NCI-H2081 treated with DMSO at 0.1 percent for 48 hours (cell line): Measurements from ENCODE around the gene UTS2R.
"Not testable (repeated sequence)": the region's sequence is repeated elsewhere in the genome, so short reads cannot be mapped to it uniquely, and the experiment has no call there.

Source experiments
- DNase-seq: peaks from one replicate; lab custom pipeline; 2025; lab: John Stamatoyannopoulos, UW

Gene UTS2R

DNA sequence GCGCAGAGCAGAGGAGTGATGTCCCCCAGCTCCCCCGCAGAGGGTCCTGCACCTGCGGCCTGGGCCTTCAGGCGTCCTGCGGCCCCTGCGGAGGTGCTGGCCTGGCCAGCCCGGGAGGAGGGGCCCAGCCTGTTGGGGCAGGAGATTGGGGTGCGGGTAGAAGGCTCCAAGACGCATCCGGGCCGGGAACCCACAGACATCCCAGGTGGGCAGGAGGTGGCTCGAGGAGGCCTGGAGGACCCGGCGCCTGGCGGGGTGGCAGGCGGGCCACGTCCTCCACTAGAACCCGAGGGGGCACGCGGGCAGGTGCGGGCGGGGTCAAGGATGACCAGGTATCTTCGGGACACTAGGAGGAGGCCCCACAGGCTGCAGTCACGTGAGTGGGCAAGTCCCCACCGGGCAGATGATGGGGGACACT lies 37.4 kb upstream of the UTS2R start:
- DNase-seq: no peak

GRCh38 chr17:82334622-82335394 lies 36.8 kb upstream of the UTS2R start:
- no peak for DNase-seq

DNA sequence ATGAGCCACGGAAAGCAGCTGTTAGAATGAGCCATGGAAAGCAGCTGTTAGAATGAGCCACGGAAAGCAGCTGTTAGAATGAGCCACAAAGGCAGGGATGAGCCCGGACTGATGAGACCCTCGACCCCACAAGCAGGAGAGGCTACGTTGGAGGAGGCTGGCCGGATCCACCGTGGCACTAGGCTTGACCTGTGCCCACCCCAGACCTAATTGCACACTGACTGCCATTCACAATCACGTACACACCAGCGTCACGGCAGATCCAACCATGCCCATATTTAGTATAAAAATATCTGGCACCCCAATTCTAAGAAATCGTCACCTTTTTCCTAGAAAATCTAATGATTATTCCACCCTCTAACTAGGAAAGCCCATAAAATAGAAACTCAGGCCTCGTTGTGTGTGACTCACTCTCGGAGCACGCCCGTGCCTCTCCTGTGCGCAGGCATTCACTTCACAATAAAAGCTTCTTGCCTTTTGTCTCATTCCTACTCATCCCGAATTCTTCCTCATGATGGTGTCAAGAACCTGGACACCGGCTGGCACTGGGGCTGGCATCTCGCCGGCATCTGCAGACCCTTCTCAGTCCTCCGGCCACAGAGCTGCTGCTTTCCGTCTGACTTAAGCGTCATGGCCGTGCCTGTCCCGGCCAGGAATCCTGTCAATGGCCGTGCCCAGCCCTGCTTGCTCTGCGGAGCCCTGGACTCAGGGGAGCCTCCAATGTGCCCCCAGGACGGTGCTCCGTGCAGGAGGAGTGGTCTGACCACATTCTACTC lies 32.5 kb upstream of the UTS2R start:
- no peak for DNase-seq

DNA sequence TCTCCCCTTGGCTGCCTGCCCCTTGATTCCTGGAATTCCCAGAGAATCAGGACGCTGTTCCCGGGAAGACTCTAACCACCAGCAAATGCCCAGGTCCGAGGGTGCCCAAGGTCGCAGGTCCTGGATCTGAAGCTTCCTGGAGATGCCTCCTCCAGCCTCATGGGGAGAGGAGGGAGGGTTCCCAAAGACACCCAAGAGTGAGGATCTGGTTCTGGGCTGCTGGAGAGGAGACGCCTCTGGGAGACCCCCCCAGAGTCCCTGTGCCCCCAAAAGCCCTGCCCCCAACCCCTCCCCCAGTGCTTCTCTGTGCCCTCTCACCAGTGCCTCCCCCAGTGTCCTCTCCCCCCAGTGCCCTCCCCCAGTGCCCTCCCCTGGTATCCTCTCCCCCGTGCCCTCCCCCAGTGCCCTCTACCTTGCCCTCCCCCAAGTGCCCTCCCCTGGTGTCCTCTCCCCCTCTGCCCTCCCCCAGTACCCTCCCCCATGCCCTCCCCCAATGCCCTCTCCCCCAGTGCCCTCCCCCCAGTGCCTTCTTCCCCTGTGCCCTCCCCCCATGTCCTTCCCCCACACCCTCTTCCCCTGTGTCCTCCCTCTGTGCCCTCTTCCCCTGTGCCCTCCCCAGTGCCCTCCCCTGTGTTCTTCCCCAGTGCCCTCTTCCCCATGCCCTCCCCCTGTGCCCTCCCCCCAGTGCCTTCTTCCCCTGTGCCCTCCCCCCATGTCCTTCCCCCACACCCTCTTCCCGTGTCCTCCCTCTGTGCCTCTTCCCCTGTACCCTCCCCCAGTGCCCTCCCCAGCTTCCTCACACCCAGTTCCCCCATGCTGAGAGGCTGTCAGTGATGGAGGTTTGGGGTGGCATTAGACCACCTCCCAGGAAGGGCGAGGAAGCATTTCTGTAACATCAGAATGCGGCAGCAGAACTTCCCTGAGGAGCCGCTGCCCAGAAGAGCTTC lies 31.7 kb upstream of the UTS2R start:
- DNase-seq: no peak

DNA sequence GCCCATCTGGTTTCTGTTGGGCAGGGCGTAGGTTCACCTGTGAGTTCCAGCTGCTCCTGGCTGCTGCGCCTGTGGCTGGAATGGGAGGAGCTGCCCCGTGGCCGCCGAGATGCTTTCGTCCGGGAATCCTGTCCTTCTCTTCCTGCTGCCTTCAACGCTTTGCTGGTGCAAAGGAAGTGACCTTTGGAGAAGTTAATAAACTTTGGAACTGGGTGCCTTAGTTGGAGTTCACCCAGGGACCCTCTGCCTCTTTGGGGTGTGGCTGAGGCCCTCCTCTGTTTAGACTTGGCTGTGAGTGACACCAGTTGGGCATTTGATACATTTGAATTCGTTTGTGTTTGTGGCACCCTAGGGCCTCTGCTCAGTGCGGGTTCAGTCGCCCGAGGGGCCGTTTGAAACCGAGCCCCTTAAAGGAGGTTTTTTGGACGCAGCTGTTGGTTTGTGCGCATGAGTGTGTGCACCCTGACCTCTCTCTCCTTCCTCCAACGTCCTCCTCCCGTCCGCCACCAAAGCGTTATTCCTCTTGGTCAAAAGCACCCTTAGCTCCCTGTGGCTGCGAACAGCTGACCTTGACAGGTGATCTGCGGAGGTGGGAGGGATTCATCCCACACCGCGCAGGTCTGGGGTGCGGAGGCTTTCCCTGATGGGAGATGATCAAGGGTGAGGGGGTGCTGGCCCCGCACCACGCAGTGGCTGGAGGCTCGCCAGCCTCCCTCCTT lies 29.0 kb upstream of the UTS2R start:
- DNase-seq: no peak

DNA sequence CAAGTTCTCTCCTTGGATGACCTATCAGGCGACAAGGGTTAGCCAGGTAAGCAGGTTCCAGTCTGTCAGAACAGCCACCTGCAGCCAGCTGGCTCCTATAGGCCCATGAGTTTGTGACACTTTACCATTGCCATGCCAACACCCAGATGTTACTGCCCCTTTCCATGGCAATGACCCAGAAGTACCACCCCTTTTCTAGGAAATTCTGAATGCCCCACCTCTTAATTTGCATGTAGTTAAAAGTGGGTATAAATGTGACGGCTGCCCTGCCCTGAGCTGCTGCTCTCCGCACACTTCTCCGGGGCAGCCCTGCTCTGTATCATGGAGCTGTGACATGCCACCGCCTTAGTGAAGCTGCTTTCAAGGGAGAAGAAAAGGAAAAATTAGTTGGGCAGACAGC lies 28.0 kb upstream of the UTS2R start:
- DNase-seq: no peak

GRCh38 chr17:82344175-82344907 lies 27.2 kb upstream of the UTS2R start:
- DNase-seq: no peak

GRCh38 chr17:82345151-82345976 lies 26.2 kb upstream of the UTS2R start:
- no peak for DNase-seq

- DNase-seq: no peak
Measured at GRCh38 chr17:82346342-82347300, 24.9 kb upstream of the UTS2R start.

DNA sequence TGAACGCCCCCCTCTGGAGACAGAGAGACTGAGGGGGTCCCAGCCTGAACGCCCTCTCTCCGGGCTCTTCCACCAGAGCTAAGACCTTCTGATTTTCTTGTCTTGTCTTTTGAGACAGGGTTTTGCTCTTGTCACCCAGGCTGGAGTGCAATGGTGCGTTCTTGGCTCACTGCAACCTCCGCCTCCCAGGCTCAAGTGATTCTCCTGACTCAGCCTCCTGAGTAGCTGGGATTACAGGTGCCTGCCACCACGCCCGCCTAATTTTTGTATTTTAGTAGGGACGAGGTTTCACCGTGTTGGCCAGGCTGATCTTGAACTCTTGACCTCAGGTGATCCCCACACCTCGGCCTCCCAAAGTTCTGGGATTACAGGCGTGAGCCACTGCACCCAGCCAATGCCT lies 23.6 kb upstream of the UTS2R start:
- not testable (repeated sequence) for DNase-seq

GRCh38 chr17:82348434-82348833 lies 23.1 kb upstream of the UTS2R start:
- no peak for DNase-seq

DNA sequence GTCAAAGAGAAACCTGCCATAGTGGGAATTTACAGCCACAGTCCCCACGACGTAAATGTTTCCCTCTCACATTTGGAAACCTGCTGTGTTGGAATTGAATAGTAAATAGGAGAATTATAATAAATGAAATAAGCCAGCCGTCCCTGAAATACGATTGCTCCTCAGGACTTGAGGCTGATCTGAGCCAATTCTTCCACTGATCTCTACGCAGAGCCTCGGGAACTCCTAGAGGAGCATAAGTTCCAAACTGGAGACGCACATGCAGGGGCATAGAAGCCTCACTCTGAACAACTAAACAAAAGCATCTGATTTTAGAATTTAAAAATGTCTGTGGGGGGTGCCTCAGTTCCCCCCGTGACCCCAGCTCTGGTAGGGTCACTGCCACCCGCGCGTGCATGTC lies 22.7 kb upstream of the UTS2R start:
- no peak for DNase-seq

- DNase-seq: no peak
Measured at GRCh38 chr17:82349287-82349701, 22.3 kb upstream of the UTS2R start.

DNA sequence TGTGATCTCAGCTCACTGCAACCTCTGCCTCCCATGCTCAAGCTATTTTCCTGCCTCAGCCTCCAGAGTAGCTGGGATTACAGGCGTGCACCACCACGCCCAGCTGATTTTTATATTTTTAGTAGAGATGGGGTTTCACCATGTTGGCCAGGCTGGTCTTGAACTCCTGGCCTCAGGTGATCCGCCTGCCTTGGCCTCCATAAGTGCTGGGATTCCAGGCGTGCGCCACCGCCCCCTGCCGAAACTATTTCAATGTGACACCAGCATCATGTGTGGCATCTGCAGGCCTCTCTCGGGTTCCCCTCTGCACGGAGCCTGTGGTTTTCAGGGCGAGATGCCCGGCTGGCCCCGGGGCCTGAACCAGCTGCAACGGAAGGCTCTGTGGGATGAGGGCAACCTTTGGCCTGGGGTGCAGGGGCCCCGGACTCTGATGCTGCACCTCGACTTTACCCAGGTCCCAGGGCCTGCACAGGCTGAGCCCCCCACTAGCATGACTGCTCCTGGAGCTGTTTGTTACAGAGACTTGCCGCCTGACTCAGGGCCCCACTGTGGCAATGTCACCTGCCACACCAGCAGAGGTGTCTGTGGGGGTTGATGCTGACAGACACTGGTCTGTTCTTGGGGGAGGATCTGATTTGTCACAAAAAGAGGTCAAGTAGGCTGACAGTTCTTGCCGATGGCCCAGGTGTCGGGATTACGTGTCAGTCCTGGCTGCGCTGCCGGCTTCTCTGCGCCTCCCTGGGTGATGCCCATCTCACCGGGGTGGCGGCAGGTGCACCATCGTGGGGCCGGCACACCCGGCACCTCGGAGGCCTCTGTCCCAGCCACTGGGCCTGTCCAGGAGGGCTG lies 21.2 kb upstream of the UTS2R start:
- DNase-seq: no peak

DNA sequence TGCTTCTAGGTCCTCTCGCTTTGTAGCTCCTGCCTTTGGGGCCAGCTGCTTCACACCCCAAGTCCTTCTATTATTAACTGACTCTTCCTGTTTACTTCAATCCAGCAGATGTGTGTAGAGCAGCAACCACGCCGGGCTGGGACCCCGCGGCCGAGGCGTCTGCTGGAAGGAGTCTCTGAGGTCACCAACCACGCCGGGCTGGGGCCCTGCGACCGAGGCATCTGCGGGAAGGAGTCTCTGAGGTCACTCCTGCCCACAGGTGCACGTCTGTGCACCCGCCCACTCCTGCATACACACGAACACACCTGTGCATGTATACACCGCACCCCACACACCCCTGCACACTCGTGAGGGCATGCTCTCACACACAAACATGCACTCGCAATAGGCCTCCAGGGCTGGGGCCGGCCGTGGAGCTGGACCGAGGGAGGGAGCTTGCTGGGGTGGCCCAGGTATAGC lies 20.3 kb upstream of the UTS2R start:
- no peak for DNase-seq

DNA sequence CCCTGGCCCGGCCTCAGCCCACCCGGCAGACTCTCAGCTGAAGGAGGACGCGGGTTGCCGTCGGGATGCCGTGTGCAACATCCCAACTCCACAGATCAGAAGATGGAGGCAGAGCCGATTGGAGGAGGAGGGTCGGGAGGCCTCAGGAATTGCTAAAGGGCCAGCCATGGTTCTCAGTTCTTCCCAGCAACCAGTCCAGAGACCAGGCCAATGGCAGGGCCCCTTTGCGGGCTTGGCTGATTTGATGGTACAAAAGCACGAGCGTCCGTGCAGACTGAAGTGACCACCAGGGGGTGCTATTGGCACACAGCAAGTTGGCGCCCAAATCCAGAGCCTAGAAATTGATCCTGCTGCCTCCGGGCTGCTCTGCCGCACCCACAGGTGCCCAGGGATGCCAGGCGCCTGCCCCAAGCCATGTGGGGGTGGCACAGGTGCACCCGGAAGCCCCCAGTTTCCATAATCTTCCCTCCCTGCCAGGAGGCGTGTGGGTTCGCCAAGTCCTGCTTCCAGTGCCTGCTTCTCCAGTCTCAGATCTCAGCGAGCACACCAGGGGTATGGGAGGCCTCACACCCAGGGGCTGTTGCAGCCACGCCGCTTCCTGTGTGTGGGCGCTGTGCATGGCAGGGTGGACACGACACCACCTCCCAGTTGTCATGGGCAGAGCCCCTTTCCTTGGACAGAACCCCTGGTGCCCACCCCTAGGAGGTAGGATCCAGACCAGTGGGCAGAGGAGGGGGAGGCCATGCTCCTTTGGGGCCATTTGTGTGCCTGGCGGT lies 19.7 kb upstream of the UTS2R start:
- DNase-seq: peak; percentile 70

DNA sequence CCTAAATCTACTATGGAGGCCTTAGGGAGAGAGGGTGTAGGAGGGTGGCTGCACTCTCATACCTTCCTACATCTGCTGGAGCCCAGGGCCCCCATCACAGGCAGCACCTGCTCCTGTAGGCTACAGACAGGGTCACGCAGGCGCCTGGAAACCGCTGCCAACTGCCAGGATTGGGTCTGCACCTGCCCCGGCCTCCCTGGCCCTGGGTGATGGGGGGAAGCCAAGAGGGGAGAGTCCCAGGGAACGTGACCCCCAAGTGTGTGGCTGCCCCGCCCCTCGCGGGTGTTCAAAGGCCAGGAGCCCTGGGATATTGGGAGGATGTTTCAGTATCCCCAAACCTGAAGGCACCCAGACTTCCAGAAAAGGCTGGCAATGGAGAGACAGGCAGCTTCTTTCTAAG lies 18.1 kb upstream of the UTS2R start:
- no peak for DNase-seq
